Neuronal stem cell (in vitro differentiated cells): Measurements from ENCODE around the gene OR13C9.
"Not testable (repeated sequence)": the region's sequence is repeated elsewhere in the genome, so short reads cannot be mapped to it uniquely, and the experiment has no call there.

Experiments used
- DNase-seq: peaks from one replicate; pipeline ENCODE4 v3.0.0-alpha.2; 2013; ENCODE audit warnings: low spot score
- H2AFZ ChIP-seq: one replicate; pipeline ENCODE4 v1.6.1; 2013; ENCODE audit warnings: mild to moderate bottlenecking, low read length, inconsistent platforms
- H2AK5ac ChIP-seq: 2 replicates; pipeline ENCODE4 v1.6.1; 2013; ENCODE audit warnings: low read depth, mild to moderate bottlenecking, inconsistent platforms, low read length, moderate library complexity, mixed read lengths
- H2BK120ac ChIP-seq: 2 replicates; pipeline ENCODE4 v1.6.1; 2013; ENCODE audit warnings: low read depth, mild to moderate bottlenecking, inconsistent platforms, low read length, moderate library complexity, mixed read lengths
- H2BK12ac ChIP-seq: one replicate; pipeline ENCODE4 v1.6.1; 2013; ENCODE audit warnings: low read length, inconsistent platforms
- H2BK15ac ChIP-seq: 2 replicates; pipeline ENCODE4 v1.6.1; 2013; ENCODE audit warnings: mild to moderate bottlenecking, low read length, inconsistent platforms, mixed read lengths
- H2BK5ac ChIP-seq: one replicate; pipeline ENCODE4 v1.6.1; 2013; ENCODE audit warnings: inconsistent platforms, mild to moderate bottlenecking, low read length, moderate library complexity
- H3K14ac ChIP-seq: one replicate; pipeline ENCODE4 v1.6.1; 2013; ENCODE audit warnings: low read length, inconsistent platforms
- H3K18ac ChIP-seq: 2 replicates; pipeline ENCODE4 v1.6.1; 2013; ENCODE audit warnings: low read length, inconsistent platforms
- H3K23ac ChIP-seq: 2 replicates; pipeline ENCODE4 v1.6.1; 2013; ENCODE audit warnings: low read depth, mild to moderate bottlenecking, mixed read lengths, low read length, inconsistent platforms; ENCODE audit not compliant: poor library complexity
- H3K27ac ChIP-seq: replicated peaks from 3 replicates; pipeline ENCODE4 v1.5.1; 2013; ENCODE audit warnings: low read length, inconsistent platforms
- H3K27me3 ChIP-seq, 3 experiments: 2 replicates each; pipeline ENCODE4 v1.6.1; 2013; ENCODE audit warnings: low read length in 3 of 3, mild to moderate bottlenecking in 2 of 3, inconsistent platforms in 1 of 3, low read depth in 1 of 3, mixed read lengths in 1 of 3, moderate library complexity in 1 of 3; ENCODE audit not compliant: control insufficient read depth in 3 of 3, insufficient read depth in 3 of 3
- H3K36me3 ChIP-seq, 2 donors: replicated peaks in 1 of 2; 2 replicates each; pipeline ENCODE4 v1.6.1; 2013; ENCODE audit warnings: low read length in 2 of 2; ENCODE audit not compliant: control insufficient read depth in 2 of 2, insufficient read depth in 2 of 2
- H3K4ac ChIP-seq: 2 replicates; pipeline ENCODE4 v1.6.1; 2013; ENCODE audit warnings: inconsistent platforms, mild to moderate bottlenecking, low read length, moderate library complexity
- H3K4me1 ChIP-seq, 2 donors: 1 replicate in 1 of 2; 2 replicates in 1 of 2; pipeline ENCODE4 v1.6.1; 2013; ENCODE audit warnings: low read length in 2 of 2, low read depth in 1 of 2; ENCODE audit not compliant: control insufficient read depth in 2 of 2, insufficient read depth in 1 of 2
- H3K4me2 ChIP-seq: one replicate; pipeline ENCODE4 v1.6.1; 2013; ENCODE audit warnings: mild to moderate bottlenecking, low read length, inconsistent platforms; ENCODE audit not compliant: insufficient read depth, poor library complexity, severe bottlenecking
- H3K4me3 ChIP-seq, 2 donors: 2 replicates each; pipeline ENCODE4 v1.5.1; 2013; ENCODE audit warnings: low read length in 2 of 2, mild to moderate bottlenecking in 2 of 2, inconsistent platforms in 1 of 2, moderate library complexity in 1 of 2
- H3K79me1 ChIP-seq: one replicate; pipeline ENCODE4 v1.6.1; 2013; ENCODE audit warnings: low read depth, mild to moderate bottlenecking, inconsistent platforms, low read length, moderate library complexity
- H3K9ac ChIP-seq: one replicate; pipeline ENCODE4 v1.6.1; 2013; ENCODE audit warnings: mild to moderate bottlenecking, low read depth, low read length, inconsistent platforms; ENCODE audit not compliant: poor library complexity
- H3K9me3 ChIP-seq, 2 donors: replicated peaks in 1 of 2; 2 replicates each; pipeline versions ENCODE3 to v1.6.1; 2013; ENCODE audit warnings: low read length in 2 of 2, mild to moderate bottlenecking in 2 of 2, inconsistent platforms in 1 of 2, low read depth in 1 of 2, mixed read lengths in 1 of 2, moderate library complexity in 1 of 2; ENCODE audit not compliant: control insufficient read depth in 2 of 2, insufficient read depth in 1 of 2
- H4K8ac ChIP-seq: one replicate; pipeline ENCODE4 v1.6.1; 2013; ENCODE audit warnings: low read depth, mild to moderate bottlenecking, inconsistent platforms, low read length, moderate library complexity
- H4K91ac ChIP-seq: one replicate; pipeline ENCODE4 v1.6.1; 2013; ENCODE audit warnings: low read length, low read depth, mild to moderate bottlenecking, inconsistent platforms; ENCODE audit not compliant: poor library complexity
- WGBS, 2 donors: extraction: QIAGEN DNeasy Blood & Tissue Kit; methylation state at CpG; one replicate each; pipeline ENCODE4 v1.1.7; 2013; ENCODE audit warnings: missing lambda C conversion rate in 2 of 2, mixed read lengths in 1 of 2; ENCODE audit not compliant: insufficient read length in 2 of 2, insufficient replicate concordance in 1 of 2; ENCODE audit errors: extremely low coverage in 2 of 2; 5-methylcytosine and 5-hydroxymethylcytosine counted together

OR13C9 gene

DNA sequence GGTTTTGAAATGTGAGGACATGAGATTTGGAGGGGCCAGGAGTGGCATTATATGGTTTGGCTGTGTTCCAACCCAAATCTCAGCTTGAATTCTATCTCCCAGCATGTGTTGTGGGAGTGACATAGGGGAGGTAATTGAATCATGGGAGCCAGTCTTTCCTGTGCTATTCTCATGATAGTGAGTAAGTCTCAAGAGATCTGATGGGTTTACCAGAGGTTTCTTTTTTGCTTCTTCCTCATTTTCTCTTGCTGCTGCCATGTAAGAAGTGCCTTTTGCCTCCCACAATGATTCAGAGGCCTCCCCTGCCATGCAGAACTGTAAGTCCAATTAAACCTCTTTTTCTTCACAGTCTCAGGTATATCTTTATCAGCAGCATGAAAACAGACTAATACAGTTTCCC lies 8.0 kb upstream of the OR13C9 start:
- H2BK12ac ChIP-seq, H3K27ac ChIP-seq, H3K9me3 ChIP-seq, H3K23ac ChIP-seq, H3K4me3 ChIP-seq, H3K9ac ChIP-seq, H2AFZ ChIP-seq, H3K4me1 ChIP-seq, H3K4ac ChIP-seq, H3K4me2 ChIP-seq, DNase-seq, H3K27me3 ChIP-seq, H3K36me3 ChIP-seq, H2AK5ac ChIP-seq, H2BK5ac ChIP-seq, H2BK15ac ChIP-seq, H4K8ac ChIP-seq, H2BK120ac ChIP-seq, H3K79me1 ChIP-seq, H3K18ac ChIP-seq, H4K91ac ChIP-seq, H3K14ac ChIP-seq: not testable (repeated sequence)

GRCh38 chr9:104617418-104617817 lies 586 bp downstream of the OR13C9 start:
- no peak overlapping the region for H2AFZ ChIP-seq
- no peak overlapping the region for H3K18ac ChIP-seq
- no peak overlapping the region for H3K9ac ChIP-seq
- no peak overlapping the region for H2BK120ac ChIP-seq
- H4K91ac ChIP-seq, result no peak overlapping the region
- H2BK12ac ChIP-seq, result no peak overlapping the region
- no peak overlapping the region for H3K14ac ChIP-seq
- no peak overlapping the region for H2BK5ac ChIP-seq
- H3K27ac ChIP-seq, result no peak overlapping the region
- no peak for DNase-seq
- H3K4ac ChIP-seq, result no peak overlapping the region
- no peak overlapping the region for H3K23ac ChIP-seq
- no peaks in the 10 kb centered on the region for H3K9me3 ChIP-seq
- H4K8ac ChIP-seq, result no peak overlapping the region
- H3K4me3 ChIP-seq, result no peak overlapping the region
- H3K4me2 ChIP-seq, result no peak overlapping the region
- no peaks in the 10 kb centered on the region for H3K79me1 ChIP-seq
- no peaks in the 10 kb centered on the region for H3K4me1 ChIP-seq
- H2AK5ac ChIP-seq, result no peak overlapping the region
- no peaks in the 10 kb centered on the region for H3K27me3 ChIP-seq
- H3K36me3 ChIP-seq, result no peaks in the 10 kb centered on the region
- H2BK15ac ChIP-seq, result no peak overlapping the region

GRCh38 chr9:104611213-104611612 lies 6.8 kb downstream of the OR13C9 start:
- Histone ChIP-seq H2BK120ac (no peak overlapping the region), H2BK15ac (no peak overlapping the region), H3K4ac (no peak overlapping the region), H3K4me1 (no peaks in the 10 kb centered on the region), H3K14ac (no peak overlapping the region), H2AK5ac (no peak overlapping the region), H3K9me3 (no peaks in the 10 kb centered on the region), H3K4me3 (no peak overlapping the region), H3K18ac (no peak overlapping the region), H2BK5ac (no peak overlapping the region), H3K27ac (no peak overlapping the region), H2BK12ac (no peak overlapping the region), H3K79me1 (no peaks in the 10 kb centered on the region), H3K23ac (no peak overlapping the region), H4K91ac (no peak overlapping the region), H4K8ac (no peak overlapping the region), H3K27me3 (no peaks in the 10 kb centered on the region), H3K4me2 (no peak overlapping the region), H3K9ac (no peak overlapping the region), H2AFZ (no peak overlapping the region), H3K36me3 (no peaks in the 10 kb centered on the region)
- no CpG with 5 or more reads among the region's 2 CpGs for WGBS, 2 donors
- DNase-seq, result no peak

DNA sequence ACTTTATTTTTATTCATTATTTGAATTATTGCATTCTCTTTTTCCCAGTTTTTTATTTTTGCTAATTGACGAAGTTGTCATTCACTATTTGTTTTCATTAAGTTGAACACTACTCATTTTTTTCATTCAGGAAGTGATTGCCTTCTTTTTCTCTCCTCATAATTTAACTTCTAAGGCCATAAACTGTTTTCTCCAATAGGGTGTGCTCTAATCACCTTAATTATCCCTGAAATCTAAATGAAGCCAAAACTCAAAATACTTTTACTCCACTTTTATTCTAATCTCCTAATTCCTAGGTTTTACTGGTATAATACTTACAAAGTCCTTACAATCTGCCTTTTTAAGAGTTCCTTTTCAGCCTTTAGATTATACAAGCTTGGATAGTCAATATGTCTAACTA lies 9.7 kb downstream of the OR13C9 start:
- H2BK120ac ChIP-seq, result no peak overlapping the region
- no peak overlapping the region for H3K9ac ChIP-seq
- no peak overlapping the region for H3K4ac ChIP-seq
- no peaks in the 10 kb centered on the region for H3K9me3 ChIP-seq
- no peaks in the 10 kb centered on the region for H3K79me1 ChIP-seq
- H4K8ac ChIP-seq, result no peak overlapping the region
- no peak overlapping the region for H2BK12ac ChIP-seq
- no peak overlapping the region for H2BK5ac ChIP-seq
- H3K23ac ChIP-seq, result no peak overlapping the region
- H2BK15ac ChIP-seq, result no peak overlapping the region
- DNase-seq, result no peak
- no CpG with 5 or more reads among the region's 1 CpG for WGBS, 2 donors
- no peak overlapping the region for H3K18ac ChIP-seq
- H4K91ac ChIP-seq, result no peak overlapping the region
- H3K14ac ChIP-seq, result no peak overlapping the region
- no peak overlapping the region for H3K27ac ChIP-seq
- no peaks in the 10 kb centered on the region for H3K27me3 ChIP-seq
- no peak overlapping the region for H2AK5ac ChIP-seq
- no peak overlapping the region for H3K4me3 ChIP-seq
- H3K4me1 ChIP-seq, result no peaks in the 10 kb centered on the region
- no peak overlapping the region for H2AFZ ChIP-seq
- H3K36me3 ChIP-seq, result no peaks in the 10 kb centered on the region
- H3K4me2 ChIP-seq, result no peak overlapping the region
